Stimulated activated CD4-positive, alpha-beta T cell treated with anti-CD3 and anti-CD28 coated beads, Interleukin-1b, Interleukin-23, amount 100 ng/mL, for 24 hours (primary cell): Measurements from ENCODE around the gene NUP210L.
"Not testable (repeated sequence)": the region's sequence is repeated elsewhere in the genome, so short reads cannot be mapped to it uniquely, and the experiment has no call there.

ENCODE experiments used
- DNase-seq, 4 experiments: peaks; one replicate each; pipeline ENCODE4 v3.0.0-alpha.2; 2020; ENCODE audit warnings: low read depth in 4 of 4, low spot score in 1 of 4

The NUP210L gene

GRCh38 chr1:154100141-154100540 is 54.7 kb downstream of the NUP210L start:
- DNase-seq = not testable (repeated sequence)

- no peak for DNase-seq
Observed at GRCh38 chr1:154097873-154098272, 57.0 kb downstream of the NUP210L start.

- no peak for DNase-seq
Observed at GRCh38 chr1:154095456-154096060, 59.3 kb downstream of the NUP210L start.

- DNase-seq = no peak
Observed at GRCh38 chr1:154094411-154094810, 60.5 kb downstream of the NUP210L start.

GRCh38 chr1:154093699-154094098 is 61.2 kb downstream of the NUP210L start:
- DNase-seq = no peak

GRCh38 chr1:154091706-154092105 is 63.2 kb downstream of the NUP210L start:
- no peak for DNase-seq

- DNase-seq = no peak
Observed at GRCh38 chr1:154087574-154087973, 67.3 kb downstream of the NUP210L start.

GRCh38 chr1:154083057-154083456 is 71.8 kb downstream of the NUP210L start:
- DNase-seq = not testable (repeated sequence)

- DNase-seq = no peak
Observed at GRCh38 chr1:154081386-154082126, 73.3 kb downstream of the NUP210L start.

- no peak for DNase-seq
Observed at GRCh38 chr1:154076413-154076812, 78.5 kb downstream of the NUP210L start.

- DNase-seq = no peak
Observed at GRCh38 chr1:154075746-154076145, 79.1 kb downstream of the NUP210L start.

GRCh38 chr1:154062309-154062708 is 92.6 kb downstream of the NUP210L start:
- no peak for DNase-seq

GRCh38 chr1:154047436-154047835 is 107.4 kb downstream of the NUP210L start:
- DNase-seq = not testable (repeated sequence)

- DNase-seq = not testable (repeated sequence)
Observed at GRCh38 chr1:154033697-154034096, 121.2 kb downstream of the NUP210L start.

GRCh38 chr1:154019940-154020339 is 134.9 kb downstream of the NUP210L start:
- no peak for DNase-seq

GRCh38 chr1:154019269-154019668 is 135.6 kb downstream of the NUP210L start:
- DNase-seq = no peak

GRCh38 chr1:154014154-154014907 is 140.5 kb downstream of the NUP210L start:
- no peak for DNase-seq

- not testable (repeated sequence) for DNase-seq
Observed at GRCh38 chr1:154012543-154012942, 142.3 kb downstream of the NUP210L start.

- no peak for DNase-seq
Observed at GRCh38 chr1:154012129-154012528, 142.7 kb downstream of the NUP210L start.

- DNase-seq = no peak
Observed at GRCh38 chr1:154006136-154006535, 148.7 kb downstream of the NUP210L start.

- no peak for DNase-seq
Observed at GRCh38 chr1:154000420-154000819, 154.5 kb downstream of the NUP210L start.

- not testable (repeated sequence) for DNase-seq
Observed at GRCh38 chr1:153996882-153997281, 158.0 kb downstream of the NUP210L start.
